Fibroblast of peridontal ligament (primary cell): Measurements from ENCODE around the gene VWA8.
"Not testable (repeated sequence)": the region's sequence is repeated elsewhere in the genome, so short reads cannot be mapped to it uniquely, and the experiment has no call there.

Experiments
- DNase-seq: peaks from one replicate; pipeline ENCODE4 v3.0.0-alpha.2; 2010; ENCODE audit errors: extremely low read depth

Gene VWA8

DNA sequence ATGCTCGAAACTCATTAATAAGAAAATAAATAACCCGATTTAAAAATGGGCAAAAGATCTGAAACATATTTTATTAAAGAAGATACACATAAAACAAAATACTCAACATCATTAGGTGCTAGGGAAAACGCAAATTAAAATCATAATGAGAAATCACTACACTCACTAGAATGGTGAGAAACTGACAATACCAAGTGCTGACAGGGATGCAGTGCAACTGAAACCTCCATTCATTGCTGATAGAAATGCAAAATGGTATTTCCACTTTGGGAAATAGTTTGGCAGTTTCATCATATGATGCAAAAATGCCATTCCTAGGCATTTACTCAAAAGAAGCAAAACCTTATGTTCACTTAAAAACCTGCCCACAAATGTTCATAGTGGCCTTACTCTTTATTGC is 278.1 kb downstream of the VWA8 start:
- no peak for DNase-seq

DNA sequence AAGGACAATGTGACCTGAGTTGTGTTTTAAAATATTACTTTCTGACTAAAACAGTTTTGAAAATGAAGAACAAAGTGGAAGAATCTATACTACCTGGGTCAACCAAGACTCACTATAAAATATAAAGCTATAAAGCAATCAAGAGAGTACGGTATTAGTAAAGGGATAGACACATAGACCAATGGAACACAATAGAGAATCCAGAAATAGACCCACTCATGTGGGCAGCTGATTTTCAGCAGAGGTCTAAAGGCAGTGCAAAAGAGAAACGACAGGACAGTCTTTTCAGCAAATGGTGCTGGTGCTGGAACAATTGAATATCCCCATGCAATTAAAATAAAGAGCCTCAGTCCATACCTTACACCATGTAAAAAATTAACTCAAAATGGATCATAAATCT is 278.9 kb downstream of the VWA8 start:
- DNase-seq = no peak

DNA sequence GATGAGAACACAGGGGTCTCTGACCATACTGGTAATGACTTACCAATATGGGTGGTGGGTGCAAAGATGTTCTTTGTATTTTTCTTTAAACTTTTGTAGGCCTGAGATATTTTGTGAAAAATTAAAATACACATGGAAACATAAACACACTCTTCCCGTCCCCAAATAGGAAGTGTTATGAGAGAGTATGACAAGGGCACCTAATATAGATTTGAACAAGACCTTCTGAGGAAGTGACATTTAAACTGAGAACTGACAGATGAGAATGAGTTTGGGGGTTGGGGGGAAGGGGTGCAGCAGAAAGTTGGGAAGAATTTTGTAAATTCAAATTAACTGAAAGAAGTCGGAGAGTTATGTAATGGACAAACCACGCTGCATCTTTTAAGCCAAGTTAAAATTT is 279.3 kb downstream of the VWA8 start:
- DNase-seq = no peak

DNA sequence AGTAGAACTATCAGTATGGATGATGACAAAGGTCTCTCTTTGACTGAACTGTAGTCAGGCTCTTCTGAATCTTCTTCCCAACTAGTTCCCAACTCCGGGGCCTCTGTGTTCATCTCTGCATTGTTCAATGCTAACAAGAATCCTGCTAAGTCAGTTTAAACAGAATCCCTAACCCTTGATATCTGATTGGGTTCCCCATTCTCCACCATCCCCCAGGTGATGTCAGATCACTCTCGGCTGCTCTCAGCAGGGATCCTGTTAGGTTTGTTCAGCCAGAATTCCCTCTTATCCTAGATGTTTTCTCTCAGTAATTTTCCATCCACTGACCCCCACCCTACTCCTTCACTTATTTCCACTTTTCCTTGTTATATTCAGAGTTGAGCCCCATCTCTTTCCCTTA is 280.0 kb downstream of the VWA8 start:
- no peak for DNase-seq

DNA sequence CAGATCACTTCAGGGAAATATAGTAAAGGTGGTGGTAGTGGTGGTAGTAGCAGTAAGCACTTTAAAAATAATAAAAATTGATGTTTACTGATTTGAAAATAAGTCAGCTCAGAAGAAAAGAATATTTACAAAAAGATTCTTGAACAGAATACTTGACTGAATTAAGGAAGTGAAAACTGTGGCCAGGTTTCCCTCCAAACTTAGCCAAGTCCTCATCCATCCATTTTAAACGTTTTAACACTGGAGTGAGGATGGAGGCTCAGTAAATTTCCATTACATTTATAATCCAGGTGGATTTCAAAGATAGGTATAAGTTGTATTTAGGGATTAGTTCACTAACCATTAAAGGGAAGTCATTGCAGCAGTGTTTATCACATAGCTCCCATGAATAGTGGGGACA is 282.1 kb downstream of the VWA8 start:
- DNase-seq = no peak

DNA sequence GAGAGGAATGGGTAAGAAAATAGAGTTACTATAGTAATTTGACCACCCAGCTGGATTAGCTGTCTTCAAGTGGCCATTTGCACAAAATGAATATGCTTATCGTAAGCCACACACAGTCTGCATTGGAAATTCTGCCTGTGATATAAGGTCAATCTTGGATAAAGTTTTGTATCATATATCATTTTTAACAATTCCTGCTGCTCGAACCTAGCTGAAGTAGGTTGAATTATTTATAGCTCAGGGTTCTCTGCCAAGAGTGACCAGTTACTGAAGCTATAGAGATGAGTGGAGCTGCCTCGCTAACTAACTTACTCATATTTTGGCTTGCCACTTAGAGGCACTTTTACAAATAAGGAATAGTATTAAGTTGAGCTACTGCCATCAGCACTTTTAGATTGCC is 282.7 kb downstream of the VWA8 start:
- DNase-seq = peak; percentile 67

DNA sequence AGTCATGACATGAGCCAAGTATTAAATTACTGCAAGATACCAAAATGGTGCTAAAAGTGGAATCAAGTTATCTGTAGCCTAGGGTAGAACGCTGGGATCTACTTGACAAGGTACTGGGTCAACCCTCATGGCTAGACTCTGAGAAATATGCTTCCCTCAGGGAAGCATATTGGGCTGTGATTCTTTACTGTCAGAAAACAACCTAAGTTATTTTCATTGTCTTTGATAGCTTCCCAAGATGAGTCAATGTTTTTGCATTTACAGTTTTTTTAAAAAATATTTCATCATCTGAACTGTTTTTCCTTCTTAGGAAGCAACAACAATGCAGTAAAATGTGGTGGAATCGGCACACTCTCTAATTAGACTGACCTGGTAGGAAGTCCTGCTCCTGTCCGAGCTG is 285.6 kb downstream of the VWA8 start:
- DNase-seq = no peak

DNA sequence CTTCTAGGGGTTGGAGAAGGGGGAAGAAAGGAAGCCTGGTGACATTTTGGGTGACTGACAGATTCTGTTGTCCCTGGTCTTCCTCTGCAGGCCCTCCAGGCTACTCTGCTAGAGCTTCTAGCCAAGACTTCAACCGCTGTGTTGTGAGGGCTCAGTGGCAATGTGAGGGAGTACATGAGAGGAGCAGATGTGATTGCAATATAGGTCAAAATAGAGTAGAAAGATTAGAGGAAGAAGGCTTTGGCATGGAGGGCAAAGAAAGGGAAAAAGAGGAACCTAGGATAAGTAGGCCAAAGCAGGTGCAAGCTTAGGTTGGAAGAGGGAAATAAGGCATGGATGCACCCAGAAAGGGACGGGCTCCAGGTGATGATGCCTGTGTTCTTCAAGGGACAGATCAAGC is 286.7 kb downstream of the VWA8 start:
- DNase-seq = no peak

DNA sequence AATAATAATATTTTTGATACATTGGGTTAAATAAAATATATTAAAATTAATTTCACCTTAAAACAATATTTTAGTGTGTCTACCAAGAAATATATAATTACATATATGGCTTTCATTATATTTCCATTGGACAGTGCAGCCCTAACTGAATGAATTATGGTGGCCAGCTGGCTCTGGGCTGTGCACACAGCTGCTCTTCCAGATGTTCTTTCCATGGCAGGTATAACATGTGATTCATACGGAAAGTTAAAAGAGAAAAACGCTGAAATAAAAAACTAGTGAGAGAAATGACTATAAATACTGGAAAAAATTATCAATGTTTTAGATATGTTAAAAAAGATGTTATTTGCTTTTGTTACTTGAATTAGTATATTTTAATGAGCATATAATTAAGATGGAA is 287.3 kb downstream of the VWA8 start:
- DNase-seq = no peak

DNA sequence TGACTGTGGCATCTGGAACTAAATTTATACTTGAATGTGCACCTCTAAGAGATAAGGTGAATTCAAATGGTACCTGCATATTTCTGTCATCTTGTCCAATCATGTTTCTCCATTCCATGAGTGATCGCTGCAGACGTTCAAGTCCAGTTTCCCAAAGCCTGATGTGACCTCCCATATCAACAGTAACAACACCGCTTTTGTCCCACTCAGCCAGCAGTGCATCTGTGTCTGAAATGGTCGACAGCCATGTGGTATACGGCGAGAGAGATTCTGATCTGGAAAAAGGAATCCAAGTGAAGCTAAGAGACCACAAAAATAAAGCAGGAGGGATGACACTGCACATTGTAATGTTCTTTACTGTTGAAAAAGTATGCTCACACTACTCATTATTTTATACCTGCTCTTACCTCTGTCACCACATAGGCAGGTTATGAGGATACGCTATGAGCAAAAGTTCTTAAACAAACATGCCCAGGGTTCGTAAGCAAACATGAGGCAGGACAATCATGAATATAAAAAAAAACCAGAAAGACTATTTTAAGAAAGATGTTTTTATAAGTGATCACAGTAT is 290.0 kb downstream of the VWA8 start:
- no peak for DNase-seq

DNA sequence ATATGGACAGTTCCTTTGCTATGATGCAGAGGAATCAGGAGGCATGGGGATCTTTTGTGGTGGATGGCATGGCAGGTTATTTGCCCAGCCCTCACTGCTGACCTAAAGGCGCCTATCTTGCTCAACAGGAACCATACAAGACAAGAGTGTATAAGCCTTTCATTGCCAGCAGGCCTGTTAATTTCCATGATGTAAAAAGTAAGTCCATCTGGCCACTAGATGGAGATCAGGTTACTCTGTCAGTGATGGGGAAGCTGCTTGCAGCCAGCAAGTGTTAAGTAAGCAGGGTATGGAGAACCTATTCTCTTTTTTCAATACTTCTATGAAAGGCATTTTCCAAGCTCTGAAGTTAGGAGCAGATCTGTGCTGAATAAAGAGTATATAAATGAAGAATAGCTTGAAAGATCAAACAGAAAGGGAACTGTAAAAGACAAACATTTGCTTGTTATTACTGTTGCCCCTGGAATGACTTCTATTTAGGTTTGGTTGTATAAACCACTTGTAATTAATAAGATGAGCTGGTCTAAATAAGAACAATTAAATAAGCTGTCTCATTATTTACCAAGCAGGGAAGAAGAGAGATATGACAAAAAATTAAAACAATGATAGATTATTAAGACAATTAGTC is 292.7 kb downstream of the VWA8 start:
- peak; percentile 97 for DNase-seq

DNA sequence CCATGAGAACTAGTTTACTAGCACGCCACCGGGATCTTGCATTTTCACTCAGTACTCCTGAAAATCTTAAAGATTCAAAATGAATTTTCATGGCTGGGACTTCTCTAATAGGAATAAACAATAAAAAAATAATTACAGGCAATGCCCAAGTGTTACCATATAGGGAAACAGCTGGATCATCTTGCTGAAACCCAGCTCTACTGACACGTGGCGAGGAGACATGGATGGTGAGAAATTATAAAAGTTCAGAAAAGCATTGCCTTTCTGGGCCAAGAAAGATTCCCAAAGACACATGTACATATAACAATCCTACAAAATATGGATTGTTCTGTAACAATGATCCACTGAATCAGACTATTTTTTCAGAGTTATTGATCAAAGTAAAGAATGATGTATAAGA is 294.3 kb downstream of the VWA8 start:
- DNase-seq = no peak

DNA sequence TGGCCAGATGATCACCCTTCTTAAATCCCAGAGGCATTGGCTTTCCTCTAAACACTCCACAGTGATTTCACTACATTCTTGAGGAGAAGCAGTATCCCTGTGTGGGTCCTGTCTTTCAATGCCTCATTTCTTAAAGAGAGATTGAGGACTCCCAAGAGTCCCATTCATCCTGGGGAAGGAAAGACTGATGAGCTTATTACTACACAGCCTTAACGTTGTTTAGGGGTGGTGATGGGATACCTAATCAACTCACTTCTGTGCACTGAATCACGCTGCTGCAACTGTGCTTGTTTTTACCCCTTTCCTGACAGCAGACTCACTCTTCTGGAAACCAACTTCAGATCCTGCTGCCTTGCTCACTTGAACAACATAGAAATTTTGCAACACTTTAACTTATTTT is 300.5 kb downstream of the VWA8 start:
- DNase-seq = no peak

DNA sequence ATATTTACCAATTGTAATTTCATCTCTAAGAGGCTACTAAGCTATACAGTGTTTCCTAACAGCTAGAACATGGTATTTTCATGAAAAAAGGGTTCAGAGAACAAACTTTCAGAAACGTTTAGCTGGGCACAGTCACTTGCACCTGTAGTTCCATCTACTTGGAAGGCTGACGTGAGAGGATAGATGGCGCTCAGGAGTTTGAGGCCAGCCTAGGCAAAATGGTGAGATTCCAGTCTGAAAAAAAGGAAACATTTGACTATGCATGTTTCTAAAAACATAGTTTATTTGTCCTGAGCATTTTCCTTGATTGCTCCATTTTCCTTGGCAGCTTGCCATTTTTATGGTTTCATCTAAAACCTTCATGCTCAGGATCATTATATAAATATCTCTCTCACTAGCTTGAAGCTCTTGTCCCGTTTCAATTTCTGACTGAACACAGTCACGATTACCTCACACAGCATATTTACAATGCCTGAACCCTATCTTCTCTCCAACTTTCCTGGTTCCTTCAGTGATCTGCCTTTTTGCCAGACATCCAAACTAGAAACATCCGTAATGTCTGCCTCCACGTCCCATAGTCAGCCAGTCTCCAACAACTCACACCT is 302.8 kb downstream of the VWA8 start:
- peak; percentile 99 for DNase-seq

DNA sequence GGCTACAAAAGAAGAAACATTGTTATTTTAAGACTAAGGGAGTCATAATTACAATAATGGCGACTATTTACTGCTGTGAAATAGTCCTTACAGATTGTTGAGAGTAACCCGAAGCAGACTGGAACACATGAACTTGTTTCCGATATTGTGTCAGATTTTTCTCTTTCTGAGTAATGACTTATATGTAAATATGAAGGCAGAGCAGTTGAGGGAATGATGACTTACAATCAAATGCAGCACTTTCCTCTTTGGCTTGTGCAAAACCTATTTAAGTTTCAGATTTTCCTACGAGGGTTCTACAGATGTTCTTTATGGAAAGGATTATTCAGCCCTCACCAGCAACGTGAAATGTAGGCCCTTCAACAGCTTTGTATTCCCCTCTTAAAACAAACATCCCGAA is 304.9 kb downstream of the VWA8 start:
- DNase-seq = peak; percentile 59

DNA sequence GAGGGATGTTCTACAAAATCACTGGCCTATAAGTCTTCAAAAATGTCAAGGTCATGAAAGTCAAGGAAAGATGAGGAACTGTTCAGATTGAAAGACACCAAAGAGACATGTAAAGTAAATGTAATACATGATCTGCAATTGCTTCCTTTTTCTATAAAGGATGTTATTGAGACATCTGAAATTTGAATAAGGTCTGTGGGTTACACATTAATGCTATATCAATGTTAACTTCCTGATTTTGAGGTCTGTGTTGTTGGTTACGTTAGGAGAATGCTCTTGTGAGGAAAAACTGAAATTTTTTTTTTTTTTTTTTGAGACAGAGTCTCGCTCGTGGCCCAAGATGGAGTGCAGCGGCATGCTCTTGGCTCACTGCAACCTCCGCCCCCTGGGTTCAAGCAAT is 306.1 kb downstream of the VWA8 start:
- no peak for DNase-seq

DNA sequence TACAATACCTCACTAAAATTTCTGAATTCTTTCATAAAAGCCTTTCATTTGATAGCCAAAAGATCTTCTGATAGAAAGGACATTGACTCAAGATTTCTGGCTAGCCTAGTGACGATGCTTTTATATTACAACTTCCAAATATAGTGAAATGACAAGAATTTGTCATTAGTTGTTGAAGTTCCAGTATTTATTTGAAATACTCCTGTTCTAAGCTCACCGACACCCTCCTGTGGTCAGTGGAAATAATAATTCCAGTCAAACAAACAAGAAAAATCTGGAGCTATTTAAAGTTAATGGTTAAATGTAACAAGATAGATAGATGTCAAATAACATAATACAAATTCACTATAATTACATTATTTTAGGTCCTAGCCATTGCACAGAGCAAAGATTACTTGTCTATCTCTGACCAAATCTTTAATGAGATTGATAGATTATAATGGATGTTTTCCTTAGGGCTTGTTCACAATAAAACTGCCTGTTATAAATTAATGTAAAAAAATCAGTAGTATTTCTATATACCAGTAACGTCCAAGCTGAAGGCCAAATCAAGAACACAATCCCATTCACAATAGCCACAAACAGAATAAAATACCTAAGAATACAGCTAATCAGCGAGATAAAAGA is 308.1 kb downstream of the VWA8 start:
- DNase-seq = peak; percentile 84

DNA sequence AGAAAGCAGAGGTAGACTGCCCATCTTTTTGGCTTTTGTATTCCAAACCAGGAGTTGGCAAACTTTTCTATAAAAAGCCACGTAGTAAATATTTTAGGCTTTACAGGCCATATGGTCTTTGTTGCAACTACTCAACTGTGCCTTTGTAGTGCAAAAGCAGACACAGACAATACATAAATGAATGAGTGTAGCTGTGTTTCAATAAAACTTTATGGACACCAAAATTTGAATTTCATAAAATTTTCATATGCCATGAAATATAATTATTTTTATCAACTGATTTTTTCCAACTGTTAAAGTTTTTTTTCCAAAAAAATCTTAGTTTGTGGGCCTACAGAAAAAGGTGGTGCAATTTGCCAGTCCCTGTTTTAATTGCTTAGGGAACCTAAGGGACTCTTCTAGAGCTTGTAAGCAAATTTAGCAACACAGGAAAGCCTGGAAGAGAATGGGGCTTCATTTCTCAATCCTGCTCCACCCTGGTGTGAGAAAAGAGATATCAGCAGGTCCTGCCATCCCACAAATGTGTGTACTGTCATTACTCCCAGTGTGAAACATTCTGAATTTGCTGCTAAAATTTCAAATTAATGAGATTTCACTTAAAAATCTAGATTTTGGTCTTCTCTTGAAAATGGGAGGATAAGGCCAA is 309.4 kb downstream of the VWA8 start:
- DNase-seq = no peak

DNA sequence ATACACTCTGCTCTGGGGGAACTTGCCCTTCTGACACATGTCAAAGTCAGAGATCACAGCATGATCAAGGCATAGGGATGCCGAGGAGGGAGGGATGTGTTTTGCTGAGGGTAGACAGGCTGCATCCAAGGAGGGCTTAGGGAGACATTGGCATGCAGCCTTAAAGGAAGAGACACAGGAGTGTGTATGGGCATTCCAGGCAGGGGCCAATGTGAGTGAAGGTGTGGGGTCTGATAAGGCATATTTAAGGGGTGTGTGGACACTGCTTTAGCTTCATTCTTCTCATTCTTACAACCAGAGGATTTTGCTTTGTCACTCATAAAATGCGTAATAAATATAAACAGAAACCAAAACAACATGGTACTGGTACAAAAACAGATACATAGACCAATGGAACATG is 310.2 kb downstream of the VWA8 start:
- no peak for DNase-seq

DNA sequence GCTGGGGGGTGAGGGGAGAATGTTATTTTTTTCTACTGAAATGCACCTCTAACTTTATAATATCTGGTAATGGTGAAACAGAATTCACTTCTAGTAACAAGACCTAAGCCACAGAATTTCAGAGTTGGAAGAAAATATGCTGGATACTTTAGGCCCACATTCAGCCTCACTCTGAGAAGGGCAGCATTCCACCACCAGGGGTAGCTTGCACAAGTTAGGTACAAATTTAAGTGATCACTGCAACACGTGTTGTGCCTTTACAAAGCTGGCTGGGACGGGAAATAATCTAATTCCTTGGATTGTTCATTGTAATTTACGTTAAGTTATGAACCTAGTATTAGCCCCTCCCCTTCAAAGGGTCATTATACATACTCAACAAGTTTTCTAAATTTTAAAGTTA is 311.2 kb downstream of the VWA8 start:
- peak; percentile 31 for DNase-seq

DNA sequence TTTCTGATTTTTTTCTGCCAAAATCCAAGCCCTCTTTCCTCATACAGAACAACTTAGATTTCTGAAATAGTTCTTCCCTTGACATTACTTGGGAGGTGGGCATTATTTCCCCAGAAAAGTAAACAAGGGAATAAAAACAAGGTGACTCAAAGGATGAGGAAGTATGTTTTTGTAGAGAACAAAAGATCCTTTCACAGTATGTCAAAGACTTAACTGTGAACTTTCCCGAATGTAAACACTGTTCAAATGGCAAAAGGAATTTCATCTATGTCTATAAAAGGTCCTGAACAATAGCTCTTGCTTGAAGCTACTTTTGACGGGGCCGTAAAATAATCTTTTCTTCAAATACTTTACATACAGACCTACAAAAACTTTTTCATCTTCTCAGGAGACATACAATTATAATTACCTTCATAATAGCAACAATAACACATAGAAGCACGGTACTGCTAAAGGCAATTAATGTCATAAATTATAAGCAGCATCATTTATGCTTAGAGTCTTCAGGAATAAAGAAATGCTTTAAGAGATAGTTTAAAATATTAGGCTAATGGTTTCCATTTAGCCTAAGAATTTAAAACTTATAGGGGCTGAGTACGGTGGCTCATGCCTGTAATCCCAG is 312.5 kb downstream of the VWA8 start:
- peak; percentile 34 for DNase-seq

DNA sequence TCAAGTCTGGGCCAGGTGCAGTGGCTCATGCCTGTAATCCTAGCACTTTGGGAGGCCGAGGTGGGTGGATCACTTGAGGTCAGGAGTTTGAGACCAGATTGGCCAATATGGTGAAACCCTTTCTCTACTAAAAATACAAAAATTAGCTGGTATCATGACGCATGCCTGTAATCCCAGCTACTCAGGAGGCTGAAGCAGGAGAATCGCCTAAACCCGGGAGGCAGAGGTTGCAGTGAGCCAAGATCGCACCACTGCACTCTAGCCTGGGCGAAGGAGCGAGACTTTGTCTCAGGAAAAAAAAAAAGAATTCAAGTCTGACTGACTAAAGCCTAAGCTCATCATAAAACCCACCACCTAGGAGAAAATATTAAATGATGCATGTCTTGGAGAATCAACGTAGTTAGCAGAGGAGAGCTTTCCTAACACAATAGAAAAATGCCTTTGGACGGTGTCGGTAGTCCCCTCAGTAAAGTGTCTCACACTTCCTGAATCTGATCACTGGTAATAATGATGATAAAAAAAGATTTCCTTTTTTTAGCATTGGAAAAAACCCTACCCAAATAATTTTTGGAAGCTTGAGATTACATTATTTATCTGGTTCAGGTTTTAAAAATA is 313.1 kb downstream of the VWA8 start:
- DNase-seq = not testable (repeated sequence)
